ENCODE measurements around the gene VRK3.

- TF ChIP-seq CTCF (IDR thresholded peaks at IDR 0.05) (no peak), POLR2A (IDR thresholded peaks at IDR 0.05) (no peak)
Measured at GRCh38 chr19:50039968-50040367, 14.8 kb upstream of the VRK3 start.
